ENCODE measurements around the gene C16orf95. TPM values are rescaled to one million over a fixed set of nuclear protein-coding genes. Genes with fewer than 3 reads are reported as not detected.

Gene C16orf95
- polyA plus RNA-seq, 1 experiment = 7.8 TPM

DNA sequence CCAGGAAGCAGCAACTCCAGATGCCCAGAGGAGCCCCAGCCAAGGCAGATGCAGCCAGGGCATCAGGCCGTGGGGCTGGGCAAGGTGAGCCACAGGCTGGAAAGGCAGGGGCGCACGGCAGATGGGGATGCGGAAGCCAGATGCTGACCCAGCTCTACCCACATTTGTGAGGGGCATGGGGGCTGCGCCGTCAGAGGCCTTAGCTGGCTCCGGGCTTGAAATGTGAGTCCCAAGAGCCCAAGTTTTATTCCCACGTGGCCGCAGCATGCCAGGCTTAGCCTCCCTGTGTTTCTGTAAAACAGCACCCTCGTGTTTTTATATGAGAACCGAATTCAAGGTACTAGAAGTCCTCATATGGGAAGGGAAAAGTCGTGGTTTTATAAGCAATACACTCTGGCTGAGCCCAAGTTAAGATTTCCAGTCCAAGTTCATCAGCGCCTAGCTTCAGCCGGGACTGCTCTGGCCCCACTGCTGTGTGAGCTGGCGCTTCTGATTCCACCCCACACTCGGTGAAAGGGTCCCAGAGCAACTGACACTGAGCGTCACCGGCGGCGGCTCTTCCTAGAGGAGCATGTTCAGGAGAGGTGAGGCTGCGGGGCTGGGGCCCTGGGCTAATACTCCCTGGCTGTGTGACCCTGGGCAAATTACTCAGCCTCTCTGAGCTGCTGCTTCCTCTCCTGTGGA lies 6.7 kb upstream of the C16orf95 start:
- ChIA-PET CTCF (interaction anchor here (0.9 to 1.9 kb wide), 7 partner anchors 10 to 313 kb away, joined by 3 to 13 read pairs (median 4); partner anchors contain the start of genes FBXO31 and MAP1LC3B), POLR2A (no interaction called here)
- no peaks in the 10 kb centered on the region for H3K27me3 ChIP-seq (ENCODE audit: control insufficient read depth, insufficient read depth, low read length)
- DNase-seq (ENCODE audit: low read depth) = no peak
- peaks cover 3% of the 10 kb centered on the region for H3K36me3 ChIP-seq (ENCODE audit: control insufficient read depth, insufficient read depth, low read length)
- TF ChIP-seq, protein P1, sequence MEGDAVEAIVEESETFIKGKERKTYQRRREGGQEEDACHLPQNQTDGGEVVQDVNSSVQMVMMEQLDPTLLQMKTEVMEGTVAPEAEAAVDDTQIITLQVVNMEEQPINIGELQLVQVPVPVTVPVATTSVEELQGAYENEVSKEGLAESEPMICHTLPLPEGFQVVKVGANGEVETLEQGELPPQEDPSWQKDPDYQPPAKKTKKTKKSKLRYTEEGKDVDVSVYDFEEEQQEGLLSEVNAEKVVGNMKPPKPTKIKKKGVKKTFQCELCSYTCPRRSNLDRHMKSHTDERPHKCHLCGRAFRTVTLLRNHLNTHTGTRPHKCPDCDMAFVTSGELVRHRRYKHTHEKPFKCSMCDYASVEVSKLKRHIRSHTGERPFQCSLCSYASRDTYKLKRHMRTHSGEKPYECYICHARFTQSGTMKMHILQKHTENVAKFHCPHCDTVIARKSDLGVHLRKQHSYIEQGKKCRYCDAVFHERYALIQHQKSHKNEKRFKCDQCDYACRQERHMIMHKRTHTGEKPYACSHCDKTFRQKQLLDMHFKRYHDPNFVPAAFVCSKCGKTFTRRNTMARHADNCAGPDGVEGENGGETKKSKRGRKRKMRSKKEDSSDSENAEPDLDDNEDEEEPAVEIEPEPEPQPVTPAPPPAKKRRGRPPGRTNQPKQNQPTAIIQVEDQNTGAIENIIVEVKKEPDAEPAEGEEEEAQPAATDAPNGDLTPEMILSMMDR (IDR thresholded peaks at IDR 0.05; ENCODE audit: insufficient read depth, low read depth, low read length) = no peak
- H3K4me3 ChIP-seq (ENCODE audit: low read depth, low read length) = no peak overlapping the region

DNA sequence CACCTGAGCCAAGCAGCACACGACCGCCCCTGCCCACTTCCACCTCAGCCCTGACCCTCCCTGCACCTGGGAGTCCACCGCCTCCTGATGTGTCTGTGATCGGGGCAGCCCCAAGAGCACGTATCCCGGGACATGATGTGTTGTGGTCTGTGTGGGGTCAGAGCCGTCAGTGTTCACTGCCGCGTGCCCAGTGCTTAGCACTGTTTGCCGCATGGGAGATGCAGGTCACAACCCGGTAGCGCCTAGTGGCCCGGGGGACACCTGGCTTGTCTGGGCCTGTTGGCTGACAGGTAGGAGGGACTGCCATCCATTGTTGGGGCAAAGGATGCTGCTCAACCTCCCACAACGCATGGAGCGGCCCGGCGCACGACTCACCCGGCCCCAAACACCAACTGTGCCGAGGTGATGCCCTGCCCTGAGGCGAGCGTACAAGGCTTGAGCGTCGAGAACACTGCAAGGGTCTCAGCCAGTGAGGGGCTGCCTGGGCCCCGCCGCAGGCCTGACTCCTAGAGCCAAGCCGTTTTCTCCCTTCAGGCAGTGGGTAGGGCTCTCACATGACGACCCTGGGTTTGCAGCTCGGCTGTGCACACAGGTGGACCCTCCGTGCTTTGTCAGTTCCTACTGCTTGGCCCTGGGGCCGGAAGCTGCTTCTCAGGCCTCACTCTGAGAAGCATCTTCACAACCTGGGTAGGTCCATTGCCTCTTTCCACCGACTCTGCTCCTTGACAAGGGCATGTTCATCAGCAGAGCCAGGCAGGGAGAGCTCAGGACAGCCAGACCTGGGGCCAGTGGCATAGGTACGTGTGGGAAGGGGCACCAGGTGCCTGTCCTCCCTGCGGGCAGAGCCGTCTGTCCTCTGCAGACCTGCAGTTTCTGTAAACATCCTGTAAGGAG lies 5.9 kb upstream of the C16orf95 start:
- no peak for DNase-seq (ENCODE audit: low read depth)
- POLR2A ChIA-PET = no interaction called here
- Histone ChIP-seq H3K36me3 (ENCODE audit: control insufficient read depth, insufficient read depth, low read length) (peaks cover 3% of the 10 kb centered on the region), H3K27me3 (ENCODE audit: control insufficient read depth, insufficient read depth, low read length) (no peaks in the 10 kb centered on the region), H3K4me3 (ENCODE audit: low read depth, low read length) (no peak overlapping the region)
- TF ChIP-seq, protein P1 (IDR thresholded peaks at IDR 0.05; ENCODE audit: insufficient read depth, low read depth, low read length) = no peak
- CTCF ChIA-PET = interaction anchor here (0.9 to 1.9 kb wide), 7 partner anchors 11 to 313 kb away, joined by 3 to 13 read pairs (median 4); partner anchors contain the start of genes FBXO31 and MAP1LC3B

DNA sequence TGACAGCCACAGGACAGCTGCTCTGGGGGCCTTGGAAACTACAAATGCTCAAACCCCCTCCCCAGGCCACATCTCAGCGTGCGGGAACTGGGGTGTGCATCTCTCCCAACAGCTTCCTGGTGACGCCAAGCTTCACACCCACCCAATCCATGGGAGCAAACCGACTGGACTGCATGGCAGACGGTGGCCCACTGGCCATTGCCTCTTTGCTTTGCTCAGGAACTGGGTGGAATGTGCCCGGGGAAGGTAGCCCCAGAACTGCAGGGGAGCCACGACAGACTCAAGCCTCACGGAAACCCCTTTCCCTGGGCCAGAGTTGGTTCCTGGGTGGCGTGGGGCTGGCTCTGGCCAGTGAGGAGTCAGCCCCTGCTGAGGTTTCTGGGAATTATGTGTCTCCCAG lies 5.2 kb upstream of the C16orf95 start:
- POLR2A ChIA-PET = no interaction called here
- TF ChIP-seq, protein P1 (IDR thresholded peaks at IDR 0.05; ENCODE audit: insufficient read depth, low read depth, low read length) = no peak

DNA sequence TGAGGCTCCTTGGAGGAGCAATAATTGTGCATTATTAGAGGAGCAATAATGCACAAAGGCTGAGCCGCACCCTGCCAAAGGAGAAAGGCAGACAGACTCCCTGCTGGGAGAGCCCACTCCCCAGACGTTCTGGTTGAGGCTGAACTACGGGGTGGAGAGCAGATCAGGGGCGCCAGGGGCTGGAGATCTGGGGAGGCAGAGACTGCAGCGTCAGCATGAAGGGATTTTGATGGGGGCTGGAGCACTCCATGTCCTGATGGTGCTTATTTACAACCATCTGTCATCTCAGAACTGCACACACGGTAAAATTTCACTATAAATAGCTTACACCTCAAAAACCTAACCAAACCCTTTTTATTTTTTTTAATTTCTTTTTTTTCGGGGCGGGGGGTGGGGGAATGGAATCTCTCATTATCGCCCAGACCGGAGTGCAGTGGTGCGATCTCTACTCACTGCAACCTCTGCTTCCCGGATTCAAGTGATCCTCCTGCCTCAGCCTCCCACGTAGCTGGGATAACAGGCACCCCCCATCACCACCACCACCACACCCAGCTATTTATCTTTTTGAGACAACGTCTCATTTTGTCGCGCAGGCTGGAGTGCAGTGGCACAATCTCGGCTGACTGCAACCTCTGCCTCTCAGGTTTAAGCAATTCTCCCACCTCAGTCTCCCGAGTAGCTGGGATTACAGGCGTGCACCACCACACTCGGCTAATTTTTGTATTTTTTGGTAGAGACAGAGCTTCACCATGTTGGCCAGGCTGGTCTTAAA lies 4.3 kb upstream of the C16orf95 start:
- DNase-seq (ENCODE audit: low read depth) = no peak
- TF ChIP-seq, protein P1 (IDR thresholded peaks at IDR 0.05; ENCODE audit: insufficient read depth, low read depth, low read length) = no peak
- Histone ChIP-seq H3K4me3 (ENCODE audit: low read depth, low read length) (no peak overlapping the region), H3K36me3 (ENCODE audit: control insufficient read depth, insufficient read depth, low read length) (peaks cover 1% of the 10 kb centered on the region; the same call in 1 of the 2 replicates), H3K27me3 (ENCODE audit: control insufficient read depth, insufficient read depth, low read length) (no peaks in the 10 kb centered on the region)
- ChIA-PET POLR2A (interaction anchor here (0.6 kb wide), 1 partner anchor 1255 kb away, joined by 3 read pairs; no protein-coding TSS in a partner anchor), CTCF (interaction anchor here (0.6 to 1.8 kb wide), 7 partner anchors 9 to 331 kb away, joined by 3 to 5 read pairs (median 5); partner anchors contain the start of gene FBXO31)

More for the DNA sequence above, 5.2 kb upstream of the C16orf95 start:
- DNase-seq (ENCODE audit: low read depth) = no peak
- Histone ChIP-seq H3K27me3 (ENCODE audit: control insufficient read depth, insufficient read depth, low read length) (no peaks in the 10 kb centered on the region), H3K36me3 (ENCODE audit: control insufficient read depth, insufficient read depth, low read length) (peaks cover 3% of the 10 kb centered on the region; the same call in 1 of the 2 replicates), H3K4me3 (ENCODE audit: low read depth, low read length) (no peak overlapping the region)
- CTCF ChIA-PET = interaction anchor here (0.9 to 1.8 kb wide), 3 partner anchors 8 to 61 kb away, joined by 3 to 5 read pairs (median 5); partner anchors contain the start of gene FBXO31
